IPS-15b (cell line): ENCODE measurements around the gene RTTN.

ENCODE experiments used
- H3K27me3 ChIP-seq: one replicate; pipeline ENCODE4 v1.6.1; 2013; ENCODE audit warnings: low read length; ENCODE audit not compliant: control insufficient read depth, insufficient read depth
- H3K36me3 ChIP-seq: one replicate; pipeline ENCODE4 v1.6.1; 2013; ENCODE audit warnings: low read length; ENCODE audit not compliant: control insufficient read depth, insufficient read depth
- H3K4me1 ChIP-seq: one replicate; pipeline ENCODE4 v1.6.1; 2013; ENCODE audit warnings: mild to moderate bottlenecking, low read length; ENCODE audit not compliant: control insufficient read depth, insufficient read depth
- H3K4me3 ChIP-seq: one replicate; pipeline ENCODE4 v1.5.1; 2013; ENCODE audit warnings: low read depth, low read length
- H3K9ac ChIP-seq: one replicate; pipeline ENCODE4 v1.6.1; 2013; ENCODE audit warnings: low read depth, mild to moderate bottlenecking, low read length
- H3K9me3 ChIP-seq: one replicate; pipeline ENCODE4 v1.6.1; 2013; ENCODE audit warnings: mild to moderate bottlenecking, low read length; ENCODE audit not compliant: control insufficient read depth, insufficient read depth

Gene RTTN

GRCh38 chr18:70232261-70232660, 26.8 kb upstream of the RTTN start:
- Histone ChIP-seq H3K4me3 (no peak overlapping the region), H3K9me3 (no peaks in the 10 kb centered on the region), H3K4me1 (peaks cover 4% of the 10 kb centered on the region), H3K36me3 (no peaks in the 10 kb centered on the region), H3K9ac (no peak overlapping the region), H3K27me3 (no peaks in the 10 kb centered on the region)

GRCh38 chr18:70229639-70230038, 24.2 kb upstream of the RTTN start:
- H3K27me3 ChIP-seq = no peaks in the 10 kb centered on the region
- no peaks in the 10 kb centered on the region for H3K9me3 ChIP-seq
- no peak overlapping the region for H3K9ac ChIP-seq
- peaks cover 3% of the 10 kb centered on the region for H3K4me1 ChIP-seq
- H3K36me3 ChIP-seq = no peaks in the 10 kb centered on the region
- no peak overlapping the region for H3K4me3 ChIP-seq

- Histone ChIP-seq H3K27me3 (no peaks in the 10 kb centered on the region), H3K9ac (no peak overlapping the region), H3K4me1 (no peaks in the 10 kb centered on the region), H3K4me3 (no peak overlapping the region), H3K36me3 (no peaks in the 10 kb centered on the region), H3K9me3 (no peaks in the 10 kb centered on the region)
These were observed 23.0 kb upstream of the RTTN start for GRCh38 chr18:70228536-70228935.

- Histone ChIP-seq H3K27me3 (no peaks in the 10 kb centered on the region), H3K9ac (no peak overlapping the region)
These were observed 22.0 kb upstream of the RTTN start for GRCh38 chr18:70227438-70227837.

GRCh38 chr18:70221915-70222278, 16.4 kb upstream of the RTTN start:
- no peak overlapping the region for H3K9ac ChIP-seq
- H3K27me3 ChIP-seq = peaks cover 3% of the 10 kb centered on the region
- no peak overlapping the region for H3K4me3 ChIP-seq
- peaks cover 10% of the 10 kb centered on the region for H3K4me1 ChIP-seq
- no peaks in the 10 kb centered on the region for H3K36me3 ChIP-seq
- H3K9me3 ChIP-seq = no peaks in the 10 kb centered on the region

More at GRCh38 chr18:70227438-70227837, 22.0 kb upstream of the RTTN start:
- Histone ChIP-seq H3K9me3 (no peaks in the 10 kb centered on the region), H3K36me3 (no peaks in the 10 kb centered on the region), H3K4me1 (no peaks in the 10 kb centered on the region), H3K4me3 (no peak overlapping the region)

GRCh38 chr18:70221156-70221914, 15.8 kb upstream of the RTTN start:
- Histone ChIP-seq H3K36me3 (no peaks in the 10 kb centered on the region), H3K27me3 (peaks cover 3% of the 10 kb centered on the region), H3K9ac (no peak overlapping the region), H3K4me3 (peak overlapping the region; percentile 30), H3K9me3 (no peaks in the 10 kb centered on the region), H3K4me1 (peaks cover 10% of the 10 kb centered on the region)

GRCh38 chr18:70220628-70221027, 15.1 kb upstream of the RTTN start:
- Histone ChIP-seq H3K9me3 (no peaks in the 10 kb centered on the region), H3K27me3 (peaks cover 3% of the 10 kb centered on the region), H3K4me1 (peaks cover 10% of the 10 kb centered on the region), H3K4me3 (no peak overlapping the region), H3K36me3 (no peaks in the 10 kb centered on the region), H3K9ac (no peak overlapping the region)

GRCh38 chr18:70219688-70220087, 14.2 kb upstream of the RTTN start:
- H3K4me1 ChIP-seq = peaks cover 10% of the 10 kb centered on the region
- H3K4me3 ChIP-seq = no peak overlapping the region
- H3K36me3 ChIP-seq = no peaks in the 10 kb centered on the region
- H3K9ac ChIP-seq = no peak overlapping the region
- H3K9me3 ChIP-seq = no peaks in the 10 kb centered on the region
- H3K27me3 ChIP-seq = peaks cover 3% of the 10 kb centered on the region

GRCh38 chr18:70216788-70217187, 11.3 kb upstream of the RTTN start:
- Histone ChIP-seq H3K27me3 (peaks cover under 1% of the 10 kb centered on the region), H3K9ac (no peak overlapping the region), H3K36me3 (no peaks in the 10 kb centered on the region), H3K4me1 (peaks cover 9% of the 10 kb centered on the region), H3K4me3 (no peak overlapping the region), H3K9me3 (no peaks in the 10 kb centered on the region)

- no peaks in the 10 kb centered on the region for H3K4me1 ChIP-seq
- no peaks in the 10 kb centered on the region for H3K36me3 ChIP-seq
- H3K9me3 ChIP-seq = no peaks in the 10 kb centered on the region
- no peak overlapping the region for H3K9ac ChIP-seq
- no peaks in the 10 kb centered on the region for H3K27me3 ChIP-seq
- H3K4me3 ChIP-seq = no peak overlapping the region
These were observed 1.7 kb upstream of the RTTN start for GRCh38 chr18:70207181-70207580.

GRCh38 chr18:70200286-70200685, 5.2 kb downstream of the RTTN start:
- Histone ChIP-seq H3K4me1 (no peaks in the 10 kb centered on the region), H3K4me3 (no peak overlapping the region), H3K9ac (no peak overlapping the region), H3K9me3 (no peaks in the 10 kb centered on the region), H3K27me3 (no peaks in the 10 kb centered on the region), H3K36me3 (no peaks in the 10 kb centered on the region)

- no peaks in the 10 kb centered on the region for H3K36me3 ChIP-seq
These were observed 7.6 kb downstream of the RTTN start for GRCh38 chr18:70197844-70198243.

More at GRCh38 chr18:70197844-70198243, 7.6 kb downstream of the RTTN start:
- no peaks in the 10 kb centered on the region for H3K27me3 ChIP-seq
- H3K9ac ChIP-seq = no peak overlapping the region
- no peaks in the 10 kb centered on the region for H3K9me3 ChIP-seq
- no peaks in the 10 kb centered on the region for H3K4me1 ChIP-seq
- H3K4me3 ChIP-seq = no peak overlapping the region
